ENCODE measurements around the gene ZNF444. TPM values are rescaled to one million over a fixed set of nuclear protein-coding genes. Genes with fewer than 3 reads are reported as not detected.

The ZNF444 gene
- total RNA-seq, 1 donor from 2014 or later, result 29.6 TPM

- intact Hi-C loops (cut with micrococcal nuclease), result loop anchor here (5.0 kb wide), 1 partner anchor 35 kb away; the partner anchor contains the start of gene ZNF444
Observed at GRCh38 chr19:56106993-56107392, 34.1 kb upstream of the ZNF444 start.

GRCh38 chr19:56107626-56108351, 33.3 kb upstream of the ZNF444 start:
- intact Hi-C loops (cut with micrococcal nuclease), result loop anchor here (5.0 kb wide), 1 partner anchor 35 kb away; the partner anchor contains the start of gene ZNF444

GRCh38 chr19:56108447-56109195, 32.5 kb upstream of the ZNF444 start:
- intact Hi-C loops (cut with micrococcal nuclease), result loop anchor here (5.0 kb wide), 1 partner anchor 34 kb away; the partner anchor contains the start of gene ZNF444

- intact Hi-C loops (cut with micrococcal nuclease), result loop anchor here (5.0 kb wide), 1 partner anchor 33 kb away; the partner anchor contains the start of gene ZNF444
Observed at GRCh38 chr19:56109226-56109625, 31.9 kb upstream of the ZNF444 start.

- intact Hi-C loops (cut with micrococcal nuclease), result no loop called here
Observed at GRCh38 chr19:56110515-56111448, 30.3 kb upstream of the ZNF444 start.

GRCh38 chr19:56111601-56112312, 29.3 kb upstream of the ZNF444 start:
- intact Hi-C loops (cut with micrococcal nuclease), result no loop called here

- intact Hi-C loops (cut with micrococcal nuclease), result no loop called here
Observed at GRCh38 chr19:56112313-56112709, 28.8 kb upstream of the ZNF444 start.

GRCh38 chr19:56113074-56113632, 27.9 kb upstream of the ZNF444 start:
- intact Hi-C loops (cut with micrococcal nuclease), result no loop called here

- intact Hi-C loops (cut with micrococcal nuclease), result no loop called here
Observed at GRCh38 chr19:56114051-56114777, 26.9 kb upstream of the ZNF444 start.

GRCh38 chr19:56114778-56115110, 26.3 kb upstream of the ZNF444 start:
- intact Hi-C loops (cut with micrococcal nuclease), result no loop called here

- intact Hi-C loops (cut with micrococcal nuclease), result no loop called here
Observed at GRCh38 chr19:56115490-56115889, 25.6 kb upstream of the ZNF444 start.

- intact Hi-C loops (cut with micrococcal nuclease), result no loop called here
Observed at GRCh38 chr19:56116606-56117005, 24.5 kb upstream of the ZNF444 start.

- intact Hi-C loops (cut with micrococcal nuclease), result no loop called here
Observed at GRCh38 chr19:56117376-56117884, 23.7 kb upstream of the ZNF444 start.

- intact Hi-C loops (cut with micrococcal nuclease), result no loop called here
Observed at GRCh38 chr19:56117889-56118288, 23.2 kb upstream of the ZNF444 start.

- intact Hi-C loops (cut with micrococcal nuclease), result no loop called here
Observed at GRCh38 chr19:56118666-56119581, 22.2 kb upstream of the ZNF444 start.

GRCh38 chr19:56119582-56119978, 21.5 kb upstream of the ZNF444 start:
- intact Hi-C loops (cut with micrococcal nuclease), result no loop called here

- intact Hi-C loops (cut with micrococcal nuclease), result loop anchor here (5.0 kb wide), 1 partner anchor 863 kb away; the partner anchor contains the start of gene PPP6R1
Observed at GRCh38 chr19:56120002-56120370, 21.1 kb upstream of the ZNF444 start.

All from T-helper 2 cell treated with Interferon-gamma antibody and Interleukin-4, amounts not matched to agents 100 ng/mL and 5 ng/mL, for 36 hours (primary cell).